H1 (cell line): Measurements from ENCODE around the gene CHD8. TPM values are rescaled to one million over a fixed set of nuclear protein-coding genes. Genes with fewer than 3 reads are reported as not detected.

Source experiments
- ASH2L ChIP-seq: fragments of 200-600, 300-600 bp; sonication (generic); IDR thresholded peaks from one replicate; pipeline ENCODE4 v1.7.1; 2017; ENCODE audit warnings: low read length
- BCL11A ChIP-seq, 2 experiments: IDR thresholded peaks; one replicate each; pipeline ENCODE4 v1.6.1; 2011; ENCODE audit warnings: low read depth in 2 of 2, low read length in 2 of 2, mild to moderate bottlenecking in 2 of 2
- CHD7 ChIP-seq: fragments of 300-600 bp; sonication (generic); IDR thresholded peaks from 2 replicates; pipeline ENCODE4 v1.7.1; 2012; ENCODE audit warnings: low read length, moderate library complexity, mild to moderate bottlenecking, inconsistent platforms; ENCODE audit not compliant: insufficient replicate concordance
- FOSL1 ChIP-seq: IDR thresholded peaks from 2 replicates; pipeline ENCODE4 v1.6.1; 2011; ENCODE audit warnings: mild to moderate bottlenecking, low read depth, low read length, moderate library complexity; ENCODE audit not compliant: insufficient read depth
- GTF2F1 ChIP-seq: IDR thresholded peaks from 2 replicates; pipeline ENCODE4 v1.6.1; 2012; ENCODE audit warnings: low read depth, low read length, improper control_type of control experiment, borderline replicate concordance
- HDAC2 ChIP-seq, 2 experiments: fragments of 300-600 bp in 1 of 2; sonication (generic) in 1 of 2; IDR thresholded peaks; 2 replicates each; pipeline ENCODE4 v1.6.1; 2011 to 2012; ENCODE audit warnings: low read depth in 2 of 2, low read length in 2 of 2, mild to moderate bottlenecking in 2 of 2, moderate library complexity in 2 of 2, borderline replicate concordance in 1 of 2, inconsistent platforms in 1 of 2
- KDM5A ChIP-seq: fragments of 200-600 bp; IDR thresholded peaks from 2 replicates; pipeline ENCODE4 v1.7.1; 2012; ENCODE audit warnings: mild to moderate bottlenecking, low read length, inconsistent platforms, mixed read lengths
- RBBP5 ChIP-seq: IDR thresholded peaks from 2 replicates; pipeline ENCODE4 v1.7.1; 2012; ENCODE audit warnings: low read depth, mild to moderate bottlenecking, inconsistent platforms, low read length, moderate library complexity, borderline replicate concordance
- SP2 ChIP-seq: IDR thresholded peaks from 2 replicates; pipeline ENCODE4 v1.6.1; 2012; ENCODE audit warnings: mild to moderate bottlenecking, low read length, inconsistent platforms
- polyA plus RNA-seq, 7 experiments: library from polyadenylated mRNA; depleted of rRNA in 3 of 7; stranded (reverse) in 5 of 7; unstranded in 2 of 7; fragments of >200 nt in 5 of 7; fragments of 200-250 nt in 2 of 7; gene quantifications; 1 replicate in 5 of 7; 2 replicates in 1 of 7; 4 replicates in 1 of 7; pipeline versions ENCODE4 v1.2.1 to v1.2.3, GENCODE V29; 2011 to 2013; ENCODE audit warnings: missing spikeins in 2 of 7, mixed read lengths in 2 of 7
- total RNA-seq: library from RNA; stranded (reverse); fragmentation: NEBNext Ultra II Directional; extraction: Animal tissue kit (Norgen Biotek cat#: 25700); gene quantifications from 2 replicates; pipeline ENCODE4 v1.2.1, GENCODE V29; 2021

Gene CHD8
- total and polyA plus RNA-seq, 2 of the 8 experiments (the other 6 are each of a cell fraction or from before 2014, with no cell fraction given): 88.3 to 140 TPM

- no peak for TF ChIP-seq CHD7
- TF ChIP-seq KDM5A: no peak
- TF ChIP-seq GTF2F1: no peak
- no peak for TF ChIP-seq ASH2L
- no peak for TF ChIP-seq SP2
- TF ChIP-seq BCL11A (IDR thresholded peaks at IDR 0.05; ENCODE audit: low read depth in 2 of 2, low read length in 2 of 2): no peak
- no peak for TF ChIP-seq HDAC2 (IDR thresholded peaks at IDR 0.05; ENCODE audit: borderline replicate concordance in 1 of 2, low read depth in 2 of 2, low read length in 2 of 2)
- TF ChIP-seq FOSL1: no peak
- TF ChIP-seq RBBP5: no peak
Measured at GRCh38 chr14:21408147-21408546, 47.8 kb downstream of the CHD8 start (continued).
